Activated naive CD8-positive, alpha-beta T cell treated with anti-CD3 and anti-CD28 coated beads, Interleukin-2, amount 50 U/mL, for 24 hours (primary cell): ENCODE results near the gene PDE4B.
"Not testable (repeated sequence)": the region's sequence is repeated elsewhere in the genome, so short reads cannot be mapped to it uniquely, and the experiment has no call there.

Experiments used
- ATAC-seq: fragments of 150-1000 bp; cut with Tn5 transposase; one replicate; pipeline ENCODE4 v1.10.0; 2021
- DNase-seq: peaks from one replicate; pipeline ENCODE4 v3.0.0; 2021
- H3K27ac Mint-ChIP-seq: one replicate; pipeline ENCODE4 v1.8.0; 2021; ENCODE audit warnings: mild to moderate bottlenecking, mixed read lengths
- H3K27me3 Mint-ChIP-seq: one replicate; pipeline ENCODE4 v1.8.0; 2021; ENCODE audit warnings: mixed read lengths
- H3K36me3 Mint-ChIP-seq: one replicate; pipeline ENCODE4 v1.8.0; 2021; ENCODE audit warnings: low read depth, mixed read lengths
- H3K4me1 Mint-ChIP-seq: one replicate; pipeline ENCODE4 v1.8.0; 2021; ENCODE audit warnings: mixed read lengths
- H3K4me3 Mint-ChIP-seq: one replicate; pipeline ENCODE4 v1.8.0; 2021; ENCODE audit warnings: mild to moderate bottlenecking, moderate library complexity, mixed read lengths
- H3K9me3 Mint-ChIP-seq: one replicate; pipeline ENCODE4 v1.8.0; 2021; ENCODE audit warnings: mixed read lengths

Gene PDE4B

GRCh38 chr1:66413136-66413837 lies 620.6 kb downstream of the PDE4B start:
- Mint-ChIP-seq H3K27ac (no peak overlapping the region), H3K4me1 (peaks cover 17% of the 10 kb centered on the region), H3K36me3 (peaks cover 5% of the 10 kb centered on the region), H3K9me3 (peaks cover 34% of the 10 kb centered on the region), H3K4me3 (no peak overlapping the region), H3K27me3 (no peaks in the 10 kb centered on the region)
- DNase-seq, result no peak
- no peak for ATAC-seq

- Mint-ChIP-seq H3K27me3 (no peaks in the 10 kb centered on the region), H3K27ac (no peak overlapping the region), H3K4me3 (no peak overlapping the region), H3K36me3 (peaks cover 8% of the 10 kb centered on the region), H3K9me3 (peaks cover 34% of the 10 kb centered on the region), H3K4me1 (peaks cover 17% of the 10 kb centered on the region)
- ATAC-seq (no peak), DNase-seq (no peak)
These were observed 621.1 kb downstream of the PDE4B start for GRCh38 chr1:66413838-66414175.

GRCh38 chr1:66415281-66415680 lies 622.6 kb downstream of the PDE4B start:
- DNase-seq, result no peak

GRCh38 chr1:66415866-66416265 lies 623.2 kb downstream of the PDE4B start:
- Mint-ChIP-seq H3K27ac (no peak overlapping the region), H3K9me3 (peaks cover 28% of the 10 kb centered on the region), H3K4me1 (peaks cover 15% of the 10 kb centered on the region), H3K36me3 (peaks cover 8% of the 10 kb centered on the region), H3K4me3 (no peak overlapping the region), H3K27me3 (no peaks in the 10 kb centered on the region)
- ATAC-seq, result no peak
- no peak for DNase-seq

More at GRCh38 chr1:66415281-66415680, 622.6 kb downstream of the PDE4B start:
- peaks cover 30% of the 10 kb centered on the region for H3K9me3 Mint-ChIP-seq
- ATAC-seq, result no peak
- H3K4me1 Mint-ChIP-seq, result peaks cover 17% of the 10 kb centered on the region
- no peaks in the 10 kb centered on the region for H3K27me3 Mint-ChIP-seq
- H3K4me3 Mint-ChIP-seq, result no peak overlapping the region
- no peak overlapping the region for H3K27ac Mint-ChIP-seq
- peaks cover 8% of the 10 kb centered on the region for H3K36me3 Mint-ChIP-seq

GRCh38 chr1:66416295-66416694 lies 623.6 kb downstream of the PDE4B start:
- no peak overlapping the region for H3K27ac Mint-ChIP-seq
- H3K27me3 Mint-ChIP-seq, result no peaks in the 10 kb centered on the region
- H3K4me1 Mint-ChIP-seq, result peaks cover 13% of the 10 kb centered on the region
- DNase-seq (no peak), ATAC-seq (no peak)
- peaks cover 8% of the 10 kb centered on the region for H3K36me3 Mint-ChIP-seq
- H3K9me3 Mint-ChIP-seq, result peaks cover 28% of the 10 kb centered on the region
- no peak overlapping the region for H3K4me3 Mint-ChIP-seq

GRCh38 chr1:66418021-66418420 lies 625.3 kb downstream of the PDE4B start:
- H3K4me3 Mint-ChIP-seq, result no peak overlapping the region
- DNase-seq, result no peak
- ATAC-seq, result no peak
- no peaks in the 10 kb centered on the region for H3K27me3 Mint-ChIP-seq
- H3K36me3 Mint-ChIP-seq, result peaks cover 6% of the 10 kb centered on the region
- H3K9me3 Mint-ChIP-seq, result peaks cover 28% of the 10 kb centered on the region
- H3K27ac Mint-ChIP-seq, result no peak overlapping the region
- peaks cover 8% of the 10 kb centered on the region for H3K4me1 Mint-ChIP-seq

GRCh38 chr1:66420171-66420570 lies 627.5 kb downstream of the PDE4B start:
- peaks cover 28% of the 10 kb centered on the region for H3K9me3 Mint-ChIP-seq
- not testable (repeated sequence) for H3K4me1 Mint-ChIP-seq, H3K27me3 Mint-ChIP-seq, H3K36me3 Mint-ChIP-seq, ATAC-seq, H3K27ac Mint-ChIP-seq, DNase-seq, H3K4me3 Mint-ChIP-seq

GRCh38 chr1:66420906-66421305 lies 628.2 kb downstream of the PDE4B start:
- not testable (repeated sequence) for ATAC-seq, H3K27me3 Mint-ChIP-seq, DNase-seq, H3K27ac Mint-ChIP-seq, H3K4me1 Mint-ChIP-seq, H3K4me3 Mint-ChIP-seq, H3K36me3 Mint-ChIP-seq
- peaks cover 26% of the 10 kb centered on the region for H3K9me3 Mint-ChIP-seq

- no peak for ATAC-seq
- no peak overlapping the region for H3K27ac Mint-ChIP-seq
- H3K27me3 Mint-ChIP-seq, result no peaks in the 10 kb centered on the region
- H3K9me3 Mint-ChIP-seq, result peaks cover 16% of the 10 kb centered on the region
- peaks cover 6% of the 10 kb centered on the region for H3K36me3 Mint-ChIP-seq
- no peak for DNase-seq
- no peak overlapping the region for H3K4me3 Mint-ChIP-seq
- peaks cover 14% of the 10 kb centered on the region for H3K4me1 Mint-ChIP-seq
These were observed 630.1 kb downstream of the PDE4B start for GRCh38 chr1:66422804-66423203.
